ENCODE data around the gene ELMOD3.

ELMOD3 gene

GRCh38 chr2:85419009-85419675, 64.6 kb downstream of the ELMOD3 start:
- TF ChIP-seq MYC (IDR thresholded peaks at IDR 0.05; ENCODE audit: low read depth, low read length) (no peak), POLR2A (IDR thresholded peaks at IDR 0.05; ENCODE audit: extremely low read depth, insufficient read length) (no peak), CTCF (IDR thresholded peaks at IDR 0.05; ENCODE audit: low read depth, low read length) (no peak), MAX (IDR thresholded peaks at IDR 0.05; ENCODE audit: low read depth, low read length) (no peak)
- peak overlapping the region; percentile 67 for H3K4me3 ChIP-seq (ENCODE audit: low read depth, low read length)
- no peak for DNase-seq (ENCODE audit: low read depth)

GRCh38 chr2:85420536-85421259, 66.1 kb downstream of the ELMOD3 start:
- TF ChIP-seq CTCF (IDR thresholded peaks at IDR 0.05; ENCODE audit: low read depth, low read length) = peak; percentile 94
- no peak for TF ChIP-seq POLR2A (IDR thresholded peaks at IDR 0.05; ENCODE audit: extremely low read depth, insufficient read length)
- peak; percentile 80 for TF ChIP-seq MYC (IDR thresholded peaks at IDR 0.05; ENCODE audit: low read depth, low read length)
- TF ChIP-seq MAX (IDR thresholded peaks at IDR 0.05; ENCODE audit: low read depth, low read length) = peak; percentile 75
- DNase-seq (ENCODE audit: low read depth) = peak; percentile 94
- H3K4me3 ChIP-seq (ENCODE audit: low read depth, low read length) = peak overlapping the region; percentile 37

DNA sequence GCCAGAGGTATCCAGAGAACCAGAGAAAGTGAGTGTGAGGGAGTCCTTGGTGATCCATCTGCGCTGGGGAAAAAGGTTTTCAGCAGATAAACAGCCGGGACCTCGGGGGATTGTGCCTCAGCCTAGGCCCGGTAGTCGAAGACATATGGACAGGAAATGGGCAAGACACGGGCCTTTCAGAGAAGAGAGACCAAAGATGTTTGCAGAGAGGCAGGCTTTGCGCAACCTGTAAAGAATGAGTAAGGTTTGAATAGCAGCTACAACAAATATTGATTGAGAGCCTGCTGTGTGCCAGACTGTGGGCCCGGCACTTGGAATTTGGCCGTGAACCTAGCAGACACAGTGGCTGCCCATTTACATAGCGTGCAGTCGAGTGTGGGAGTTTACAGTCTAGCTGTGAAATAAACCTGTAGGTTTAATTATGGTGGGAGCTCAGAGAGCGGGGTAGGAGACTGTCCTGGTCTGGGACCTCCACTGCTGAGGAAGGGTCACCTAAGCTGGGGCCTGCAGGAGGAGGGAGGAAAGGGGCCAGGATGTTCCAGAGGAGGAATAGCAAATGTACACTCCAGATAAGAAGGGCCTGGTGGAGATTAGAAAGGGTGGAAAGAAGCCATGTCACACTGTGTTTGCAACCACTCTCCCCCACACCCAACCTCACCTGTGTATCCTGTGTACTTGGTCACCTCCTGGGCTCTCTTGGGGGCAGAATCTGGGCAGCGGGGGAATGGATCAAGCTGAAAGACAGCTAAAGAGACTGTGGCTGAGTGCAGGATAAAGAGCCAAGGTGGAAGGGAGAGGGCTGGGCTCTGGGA, 66.9 kb downstream of the ELMOD3 start:
- DNase-seq (ENCODE audit: low read depth) = peak; percentile 92
- TF ChIP-seq POLR2A (IDR thresholded peaks at IDR 0.05; ENCODE audit: extremely low read depth, insufficient read length) = peak; percentile 3
- no peak for TF ChIP-seq MAX (IDR thresholded peaks at IDR 0.05; ENCODE audit: low read depth, low read length)
- no peak; the same call in 1 of the 2 replicates for TF ChIP-seq MYC (IDR thresholded peaks at IDR 0.05; ENCODE audit: low read depth, low read length)
- no peak for TF ChIP-seq CTCF (IDR thresholded peaks at IDR 0.05; ENCODE audit: low read depth, low read length)
- peak overlapping the region; percentile 37 for H3K4me3 ChIP-seq (ENCODE audit: low read depth, low read length)

DNA sequence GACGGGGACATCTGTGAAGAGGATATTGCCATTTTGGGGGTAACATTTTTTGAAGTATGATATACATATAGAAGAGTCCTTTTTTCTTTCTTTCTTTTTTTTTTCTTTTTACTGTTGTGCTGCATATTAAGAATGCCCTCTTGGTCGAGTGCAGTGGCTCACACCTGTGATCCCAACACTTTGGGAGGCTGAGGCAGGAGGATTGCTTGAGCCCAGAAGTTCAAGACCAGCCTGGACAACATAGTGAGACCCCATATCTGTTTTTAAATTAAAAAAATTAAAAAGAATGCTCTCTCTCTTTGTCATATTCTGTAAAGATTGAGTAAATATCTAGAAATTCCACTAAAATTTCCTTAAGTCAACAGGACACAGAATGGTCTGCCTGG, 67.5 kb downstream of the ELMOD3 start:
- no peak for TF ChIP-seq CTCF (IDR thresholded peaks at IDR 0.05; ENCODE audit: low read depth, low read length)
- TF ChIP-seq POLR2A (IDR thresholded peaks at IDR 0.05; ENCODE audit: extremely low read depth, insufficient read length) = no peak
- no peak for TF ChIP-seq MYC (IDR thresholded peaks at IDR 0.05; ENCODE audit: low read depth, low read length)
- TF ChIP-seq MAX (IDR thresholded peaks at IDR 0.05; ENCODE audit: low read depth, low read length) = no peak
- no peak overlapping the region for H3K4me3 ChIP-seq (ENCODE audit: low read depth, low read length)
- DNase-seq (ENCODE audit: low read depth) = no peak

- H3K4me3 ChIP-seq (ENCODE audit: low read depth, low read length) = no peak overlapping the region
These were observed 69.0 kb downstream of the ELMOD3 start for GRCh38 chr2:85423525-85423924.

More at GRCh38 chr2:85423525-85423924, 69.0 kb downstream of the ELMOD3 start:
- TF ChIP-seq MYC (IDR thresholded peaks at IDR 0.05; ENCODE audit: low read depth, low read length) (no peak), MAX (IDR thresholded peaks at IDR 0.05; ENCODE audit: low read depth, low read length) (no peak)
- peak; percentile 53 for DNase-seq (ENCODE audit: low read depth)

All from NB4 (cell line).